Kidney (tissue), 14 donors: Measurements from ENCODE around the gene ORC3. TPM values are rescaled to one million over a fixed set of nuclear protein-coding genes. Genes with fewer than 3 reads are reported as not detected.

Experiments used
- DNase-seq, 5 donors: peaks; one replicate each; pipeline ENCODE4 v3.0.0-alpha.2; 2013 to 2020
- FAIRE-seq: peaks from 2 replicates; lab custom pipeline; 2012; peaks lifted over from hg19 to GRCh38; lab: Jason Lieb, UNC
- H3K27ac ChIP-seq, 2 donors: one replicate each; pipeline ENCODE4 v1.7.0; 2013; ENCODE audit warnings: low read depth in 2 of 2, low read length in 2 of 2, inconsistent platforms in 1 of 2
- H3K27me3 ChIP-seq: one replicate; pipeline ENCODE4 v1.7.1; 2013; ENCODE audit warnings: low read length, inconsistent platforms; ENCODE audit not compliant: control insufficient read depth, insufficient read depth
- H3K36me3 ChIP-seq, 3 donors: one replicate each; pipeline versions ENCODE4 v1.7.0 to v1.7.1; 2013; ENCODE audit warnings: low read length in 3 of 3, control low read depth in 1 of 3, inconsistent platforms in 1 of 3; ENCODE audit not compliant: insufficient read depth in 3 of 3, control insufficient read depth in 2 of 3
- H3K4me1 ChIP-seq, 3 donors: one replicate each; pipeline versions ENCODE4 v1.7.0 to v1.7.1; 2013; ENCODE audit warnings: low read length in 3 of 3, inconsistent platforms in 1 of 3, low read depth in 1 of 3; ENCODE audit not compliant: control insufficient read depth in 2 of 3, insufficient read depth in 2 of 3
- H3K4me3 ChIP-seq, 3 donors: one replicate each; pipeline versions ENCODE4 v1.7.0 to v1.8.1; 2013; ENCODE audit warnings: low read length in 3 of 3, control low read depth in 1 of 3, inconsistent platforms in 1 of 3
- H3K9ac ChIP-seq, 3 donors: one replicate each; pipeline versions ENCODE4 v1.7.0 to v1.7.1; 2013; ENCODE audit warnings: low read length in 3 of 3, control low read depth in 1 of 3, inconsistent platforms in 1 of 3
- H3K9me3 ChIP-seq, 3 donors: one replicate each; pipeline versions ENCODE4 v1.7.0 to v1.7.1; 2013; ENCODE audit warnings: low read length in 3 of 3, control low read depth in 1 of 3, inconsistent platforms in 1 of 3; ENCODE audit not compliant: control insufficient read depth in 2 of 3, insufficient read depth in 1 of 3
- intact Hi-C: fragments of 100-400 bp; cut with DNase I; formaldehyde crosslinking; loops from one replicate; pipeline ENCODE4 v1.11.1; 2022
- polyA plus RNA-seq: library from polyadenylated mRNA; stranded (reverse); fragments of 350-450 nt; fragmentation: Illumina TruSeq; extraction: RNeasy Lipid Tissue Mini Kit (QIAGEN cat#74804); gene quantifications from one replicate; pipeline ENCODE4 v1.2.3, GENCODE V29; 2014; ENCODE audit warnings: low read depth, low replicate concordance; ENCODE audit not compliant: insufficient read depth
- total RNA-seq: library from RNA; stranded (reverse); fragmentation: NEBNext Ultra II Directional; extraction: Animal tissue kit (Norgen Biotek cat#: 25700); gene quantifications from one replicate; pipeline ENCODE4 v1.2.1, GENCODE V29; 2021
- TF ChIP-seq, protein P1 (sequence below): IDR thresholded peaks from 3 replicates; pipeline ENCODE4 v1.5.1; 2012; ENCODE audit warnings: mild to moderate bottlenecking, moderate library complexity, borderline replicate concordance; ENCODE audit not compliant: insufficient read depth; ENCODE audit errors: extremely low read depth
- donor health status: control.
- donor health status: control.
- donor health status: control.
- donor health status: control.
- donor health status: control.
- donor health status: DM: yes; HTN: yes; CAD: no.
- donor health status: Normal renal cell carcinoma (clear cell type).

Gene ORC3
- total and polyA plus RNA-seq, 2 donors from 2014 or later: 16.4 to 22.7 TPM

DNA sequence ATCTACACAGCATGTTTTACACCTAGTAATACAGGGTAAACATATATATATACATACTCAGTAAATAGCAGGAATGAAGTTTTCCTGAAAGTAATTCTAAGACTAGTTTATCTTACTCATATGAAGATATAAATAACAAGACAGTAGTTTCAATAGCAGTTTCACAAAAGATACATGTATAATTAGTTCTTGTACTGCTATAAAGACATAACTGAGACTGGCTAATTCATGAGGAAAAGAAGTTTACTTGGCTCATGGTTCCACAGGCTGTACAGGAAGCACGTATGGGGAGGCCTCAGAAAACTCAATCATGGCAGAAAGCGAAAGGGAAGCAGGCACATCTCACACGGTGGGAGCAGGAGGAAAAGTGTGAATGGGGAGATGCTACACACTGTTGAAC is 17.1 kb upstream of the ORC3 start:
- Histone ChIP-seq H3K9ac (no peak overlapping the region), H3K4me3 (no peak overlapping the region), H3K27me3 (no peaks in the 10 kb centered on the region), H3K9me3 (no peaks in the 10 kb centered on the region), H3K36me3 (no peaks in the 10 kb centered on the region), H3K4me1 (peaks cover 0 to 3% (median 0%) of the 10 kb centered on the region in 3 donors), H3K27ac (no peak overlapping the region)
- TF ChIP-seq, protein P1, sequence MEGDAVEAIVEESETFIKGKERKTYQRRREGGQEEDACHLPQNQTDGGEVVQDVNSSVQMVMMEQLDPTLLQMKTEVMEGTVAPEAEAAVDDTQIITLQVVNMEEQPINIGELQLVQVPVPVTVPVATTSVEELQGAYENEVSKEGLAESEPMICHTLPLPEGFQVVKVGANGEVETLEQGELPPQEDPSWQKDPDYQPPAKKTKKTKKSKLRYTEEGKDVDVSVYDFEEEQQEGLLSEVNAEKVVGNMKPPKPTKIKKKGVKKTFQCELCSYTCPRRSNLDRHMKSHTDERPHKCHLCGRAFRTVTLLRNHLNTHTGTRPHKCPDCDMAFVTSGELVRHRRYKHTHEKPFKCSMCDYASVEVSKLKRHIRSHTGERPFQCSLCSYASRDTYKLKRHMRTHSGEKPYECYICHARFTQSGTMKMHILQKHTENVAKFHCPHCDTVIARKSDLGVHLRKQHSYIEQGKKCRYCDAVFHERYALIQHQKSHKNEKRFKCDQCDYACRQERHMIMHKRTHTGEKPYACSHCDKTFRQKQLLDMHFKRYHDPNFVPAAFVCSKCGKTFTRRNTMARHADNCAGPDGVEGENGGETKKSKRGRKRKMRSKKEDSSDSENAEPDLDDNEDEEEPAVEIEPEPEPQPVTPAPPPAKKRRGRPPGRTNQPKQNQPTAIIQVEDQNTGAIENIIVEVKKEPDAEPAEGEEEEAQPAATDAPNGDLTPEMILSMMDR: no peak
- FAIRE-seq: no peak
- intact Hi-C loops: no loop called here
- DNase-seq: no peak

DNA sequence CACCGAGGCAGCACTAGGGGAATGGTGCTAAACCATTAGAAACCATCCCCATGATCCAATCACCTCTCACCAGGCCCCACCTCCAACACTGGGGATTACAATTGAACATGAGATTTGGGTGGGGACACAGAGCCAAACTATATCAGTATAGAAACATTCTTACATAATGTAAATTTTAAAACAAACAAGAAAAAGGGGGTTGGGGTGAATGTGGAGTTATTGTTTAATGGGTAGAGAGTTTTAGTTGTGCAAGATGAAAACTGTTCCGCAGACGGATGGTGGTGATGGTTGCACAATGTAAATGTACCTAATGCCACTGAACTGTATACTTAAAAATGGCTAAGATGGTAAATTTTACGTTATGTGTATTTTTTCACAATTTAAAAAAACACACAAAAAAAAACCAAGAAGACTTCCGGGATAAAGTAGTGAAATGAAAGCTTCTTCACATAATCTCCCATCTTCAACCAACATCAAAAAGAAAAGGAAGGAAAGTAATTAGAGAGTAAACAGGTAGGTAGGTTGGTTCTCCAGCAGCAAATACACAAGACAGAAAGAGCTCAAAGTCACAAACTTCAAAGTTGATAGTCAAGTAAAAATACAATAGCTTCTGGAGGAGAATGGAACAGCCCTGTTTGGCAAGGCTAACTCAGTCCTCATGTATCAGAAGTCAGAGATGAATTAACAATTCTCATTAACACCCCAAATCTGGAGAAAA is 16.5 kb upstream of the ORC3 start:
- TF ChIP-seq, protein P1: no peak
- no peak for FAIRE-seq
- H3K27ac ChIP-seq: no peak overlapping the region
- DNase-seq: no peak
- no peaks in the 10 kb centered on the region for H3K9me3 ChIP-seq
- no peaks in the 10 kb centered on the region for H3K36me3 ChIP-seq
- intact Hi-C loops: no loop called here
- H3K4me3 ChIP-seq: no peak overlapping the region
- no peaks in the 10 kb centered on the region for H3K27me3 ChIP-seq
- H3K4me1 ChIP-seq: peaks cover 0 to 3% (median 0%) of the 10 kb centered on the region in 3 donors
- no peak overlapping the region for H3K9ac ChIP-seq

DNA sequence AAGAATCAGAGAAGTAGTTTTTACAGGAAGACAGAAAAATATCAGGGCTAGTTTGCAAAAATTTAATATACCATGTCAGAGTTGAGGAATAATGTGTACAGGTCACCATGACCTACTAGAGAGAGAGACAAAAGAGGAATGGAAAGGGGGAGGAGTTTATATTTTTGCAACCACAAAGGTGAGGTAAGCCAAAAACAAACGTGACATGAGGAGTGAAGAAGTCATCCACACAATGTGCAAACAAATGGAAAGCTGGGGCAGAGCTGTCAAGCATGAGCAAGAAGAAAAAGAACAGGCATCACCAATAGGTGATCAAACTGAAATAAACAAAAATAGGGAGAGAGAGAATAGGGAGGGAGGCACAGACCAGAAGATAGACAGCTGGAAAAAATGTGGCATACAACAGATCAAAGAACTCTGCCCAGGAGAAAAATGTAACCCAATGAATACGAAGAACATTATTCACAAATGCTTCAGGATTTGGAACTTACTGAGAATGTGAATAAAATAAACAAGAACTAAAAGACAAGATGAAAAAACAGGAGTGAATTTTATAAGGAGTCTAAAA is 15.6 kb upstream of the ORC3 start:
- intact Hi-C loops: no loop called here
- Histone ChIP-seq H3K4me3 (no peak overlapping the region), H3K9me3 (no peaks in the 10 kb centered on the region), H3K36me3 (peaks cover 0 to 2% (median 0%) of the 10 kb centered on the region in 3 donors), H3K9ac (no peak overlapping the region), H3K4me1 (peaks cover 0 to 3% (median 0%) of the 10 kb centered on the region in 3 donors), H3K27ac (no peak overlapping the region), H3K27me3 (no peaks in the 10 kb centered on the region)
- DNase-seq: no peak
- FAIRE-seq: no peak
- TF ChIP-seq, protein P1: no peak
